Type B pancreatic cell (in vitro differentiated cells): Measurements from ENCODE around the gene ZNF20. TPM values are rescaled to one million over a fixed set of nuclear protein-coding genes. Genes with fewer than 3 reads are reported as not detected.
"Not testable (repeated sequence)": the region's sequence is repeated elsewhere in the genome, so short reads cannot be mapped to it uniquely, and the experiment has no call there.

ENCODE experiments used
- DNase-seq: peaks from one replicate; pipeline ENCODE4 v3.0.0; 2021; ENCODE audit warnings: mixed read lengths; ENCODE audit not compliant: unreplicated experiment; ENCODE audit errors: extremely low spot score
- H3K27ac Mint-ChIP-seq: 2 replicates; pipeline ENCODE4 v1.8.0; 2021; ENCODE audit warnings: mild to moderate bottlenecking, mixed read lengths
- H3K27me3 Mint-ChIP-seq: 2 replicates; pipeline ENCODE4 v1.8.0; 2021; ENCODE audit warnings: mixed read lengths
- H3K36me3 Mint-ChIP-seq: 2 replicates; pipeline ENCODE4 v1.8.0; 2021; ENCODE audit warnings: mixed read lengths
- H3K4me1 Mint-ChIP-seq: one replicate; pipeline ENCODE4 v1.8.0; 2021; ENCODE audit warnings: mixed read lengths; ENCODE audit not compliant: unreplicated experiment
- H3K4me3 Mint-ChIP-seq: 2 replicates; pipeline ENCODE4 v1.8.0; 2021; ENCODE audit warnings: mild to moderate bottlenecking, mixed read lengths
- H3K9me3 Mint-ChIP-seq: 2 replicates; pipeline ENCODE4 v1.8.0; 2021; ENCODE audit warnings: mixed read lengths
- total RNA-seq: library from RNA; stranded (reverse); gene quantifications from 2 replicates; pipeline ENCODE4 v1.2.1, GENCODE V29; 2021; ENCODE audit warnings: low replicate concordance
- TF ChIP-seq, protein P1 (sequence below): fragments of 200-600 bp; sonication (generic); conservative IDR thresholded peaks from 2 replicates; pipeline ENCODE4 v1.5.0; 2021; ENCODE audit warnings: antibody characterized with exemption, mild to moderate bottlenecking

Gene ZNF20
- total RNA-seq, 1 donor from 2014 or later: 9.0 TPM

GRCh38 chr19:12111943-12112637 is 28.1 kb downstream of the ZNF20 start:
- TF ChIP-seq, protein P1, sequence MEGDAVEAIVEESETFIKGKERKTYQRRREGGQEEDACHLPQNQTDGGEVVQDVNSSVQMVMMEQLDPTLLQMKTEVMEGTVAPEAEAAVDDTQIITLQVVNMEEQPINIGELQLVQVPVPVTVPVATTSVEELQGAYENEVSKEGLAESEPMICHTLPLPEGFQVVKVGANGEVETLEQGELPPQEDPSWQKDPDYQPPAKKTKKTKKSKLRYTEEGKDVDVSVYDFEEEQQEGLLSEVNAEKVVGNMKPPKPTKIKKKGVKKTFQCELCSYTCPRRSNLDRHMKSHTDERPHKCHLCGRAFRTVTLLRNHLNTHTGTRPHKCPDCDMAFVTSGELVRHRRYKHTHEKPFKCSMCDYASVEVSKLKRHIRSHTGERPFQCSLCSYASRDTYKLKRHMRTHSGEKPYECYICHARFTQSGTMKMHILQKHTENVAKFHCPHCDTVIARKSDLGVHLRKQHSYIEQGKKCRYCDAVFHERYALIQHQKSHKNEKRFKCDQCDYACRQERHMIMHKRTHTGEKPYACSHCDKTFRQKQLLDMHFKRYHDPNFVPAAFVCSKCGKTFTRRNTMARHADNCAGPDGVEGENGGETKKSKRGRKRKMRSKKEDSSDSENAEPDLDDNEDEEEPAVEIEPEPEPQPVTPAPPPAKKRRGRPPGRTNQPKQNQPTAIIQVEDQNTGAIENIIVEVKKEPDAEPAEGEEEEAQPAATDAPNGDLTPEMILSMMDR: no peak
- peaks cover 12% of the 10 kb centered on the region for H3K9me3 Mint-ChIP-seq
- DNase-seq: no peak
- no peaks in the 10 kb centered on the region for H3K4me1 Mint-ChIP-seq
- no peak overlapping the region for H3K4me3 Mint-ChIP-seq
- no peak overlapping the region for H3K27ac Mint-ChIP-seq
- no peaks in the 10 kb centered on the region for H3K27me3 Mint-ChIP-seq
- peaks cover 48% of the 10 kb centered on the region for H3K36me3 Mint-ChIP-seq

- TF ChIP-seq, protein P1: no peak
- Mint-ChIP-seq H3K9me3 (peaks cover 14% of the 10 kb centered on the region), H3K27ac (no peak overlapping the region), H3K36me3 (peaks cover 46% of the 10 kb centered on the region), H3K4me3 (no peak overlapping the region), H3K27me3 (no peaks in the 10 kb centered on the region), H3K4me1 (no peaks in the 10 kb centered on the region)
- no peak for DNase-seq
Measured at GRCh38 chr19:12111176-12111575, 29.0 kb downstream of the ZNF20 start.

- not testable (repeated sequence) for H3K27me3 Mint-ChIP-seq, H3K27ac Mint-ChIP-seq, DNase-seq, H3K4me3 Mint-ChIP-seq, H3K4me1 Mint-ChIP-seq
- Mint-ChIP-seq H3K36me3 (peaks cover 13% of the 10 kb centered on the region), H3K9me3 (peaks cover 20% of the 10 kb centered on the region)
Measured at GRCh38 chr19:12103909-12104308, 36.2 kb downstream of the ZNF20 start.

GRCh38 chr19:12098040-12098439 is 42.1 kb downstream of the ZNF20 start:
- H3K36me3 Mint-ChIP-seq: peaks cover 40% of the 10 kb centered on the region
- peaks cover 16% of the 10 kb centered on the region for H3K9me3 Mint-ChIP-seq
- no peak overlapping the region for H3K4me3 Mint-ChIP-seq
- H3K27me3 Mint-ChIP-seq: no peaks in the 10 kb centered on the region
- H3K4me1 Mint-ChIP-seq: no peaks in the 10 kb centered on the region
- H3K27ac Mint-ChIP-seq: no peak overlapping the region
- TF ChIP-seq, protein P1: no peak
- DNase-seq: no peak

- Mint-ChIP-seq H3K4me1 (peaks cover 7% of the 10 kb centered on the region), H3K27ac (no peak overlapping the region), H3K4me3 (no peak overlapping the region), H3K36me3 (peaks cover 40% of the 10 kb centered on the region), H3K9me3 (peaks cover 13% of the 10 kb centered on the region), H3K27me3 (no peaks in the 10 kb centered on the region)
- no peak for DNase-seq
- TF ChIP-seq, protein P1: no peak
Measured at GRCh38 chr19:12095111-12095790, 44.9 kb downstream of the ZNF20 start.

GRCh38 chr19:12093777-12094176 is 46.4 kb downstream of the ZNF20 start:
- H3K4me3 Mint-ChIP-seq: no peak overlapping the region
- no peaks in the 10 kb centered on the region for H3K27me3 Mint-ChIP-seq
- H3K9me3 Mint-ChIP-seq: no peaks in the 10 kb centered on the region
- no peak overlapping the region for H3K27ac Mint-ChIP-seq
- peaks cover 30% of the 10 kb centered on the region for H3K36me3 Mint-ChIP-seq
- peaks cover 7% of the 10 kb centered on the region for H3K4me1 Mint-ChIP-seq
- no peak for DNase-seq
- TF ChIP-seq, protein P1: no peak
